ENCODE results near the gene CNFN.

CNFN gene

GRCh38 chr19:42378225-42379215, 11.6 kb downstream of the CNFN start:
- Histone ChIP-seq H4K12ac (ENCODE audit: low read depth, low read length) (no peak overlapping the region), H3K4me1 (ENCODE audit: control insufficient read depth in 1 of 2, insufficient read depth in 2 of 2, low read length in 2 of 2) (no peaks in the 10 kb centered on the region), H2BK12ac (ENCODE audit: low read length) (no peak overlapping the region), H3K9ac (ENCODE audit: low read length) (no peak overlapping the region), H2BK5ac (ENCODE audit: low read depth, low read length, poor library complexity) (no peak overlapping the region), H3K9me3 (ENCODE audit: insufficient read depth, low read depth, low read length) (peaks cover 3% of the 10 kb centered on the region), H4K8ac (ENCODE audit: low read depth, low read length) (no peak overlapping the region), H3K27ac (ENCODE audit: low read depth, low read length) (no peak overlapping the region), H3K18ac (ENCODE audit: low read length) (no peak overlapping the region), H2BK120ac (ENCODE audit: insufficient read depth, low read length, poor library complexity) (no peak overlapping the region), H3K79me2 (ENCODE audit: control insufficient read depth, insufficient read depth, low read length, poor library complexity) (no peaks in the 10 kb centered on the region), H3K23ac (ENCODE audit: low read length) (no peak overlapping the region), H3K4me2 (ENCODE audit: low read length) (no peak overlapping the region), H3K4me3 (ENCODE audit: low read depth, low read length) (no peak overlapping the region), H4K91ac (ENCODE audit: low read depth, low read length) (no peak overlapping the region), H3K4ac (ENCODE audit: low read depth, low read length) (no peak overlapping the region), H3K36me3 (ENCODE audit: control insufficient read depth in 1 of 2, insufficient read depth in 2 of 2, low read length in 2 of 2) (peaks cover 16 to 19% of the 10 kb centered on the region in 2 experiments), H3K79me1 (ENCODE audit: low read length) (no peaks in the 10 kb centered on the region), H3K27me3 (ENCODE audit: insufficient read depth, low read length) (no peaks in the 10 kb centered on the region), H2AFZ (ENCODE audit: insufficient read depth, low read length, poor library complexity) (no peak overlapping the region), H3K14ac (ENCODE audit: low read length) (no peak overlapping the region), H2AK5ac (ENCODE audit: low read length) (no peak overlapping the region)
- no CpG with 5 or more reads among the region's 17 CpGs for WGBS (ENCODE audit: extremely low coverage, insufficient coverage, insufficient read length)
- DNase-seq, result no peak

GRCh38 chr19:42376177-42376555, 13.9 kb downstream of the CNFN start:
- Histone ChIP-seq H4K12ac (ENCODE audit: low read depth, low read length) (no peak overlapping the region), H3K4me1 (ENCODE audit: control insufficient read depth in 1 of 2, insufficient read depth in 2 of 2, low read length in 2 of 2) (no peaks in the 10 kb centered on the region), H4K8ac (ENCODE audit: low read depth, low read length) (no peak overlapping the region), H3K27ac (ENCODE audit: low read depth, low read length) (no peak overlapping the region), H3K18ac (ENCODE audit: low read length) (no peak overlapping the region), H3K9me3 (ENCODE audit: insufficient read depth, low read depth, low read length) (peaks cover 3% of the 10 kb centered on the region), H2AFZ (ENCODE audit: insufficient read depth, low read length, poor library complexity) (no peak overlapping the region), H3K4ac (ENCODE audit: low read depth, low read length) (no peak overlapping the region), H2AK5ac (ENCODE audit: low read length) (no peak overlapping the region), H3K4me3 (ENCODE audit: low read depth, low read length) (no peak overlapping the region), H2BK120ac (ENCODE audit: insufficient read depth, low read length, poor library complexity) (no peak overlapping the region), H3K23ac (ENCODE audit: low read length) (no peak overlapping the region), H3K79me1 (ENCODE audit: low read length) (no peaks in the 10 kb centered on the region), H3K79me2 (ENCODE audit: control insufficient read depth, insufficient read depth, low read length, poor library complexity) (no peaks in the 10 kb centered on the region), H3K27me3 (ENCODE audit: insufficient read depth, low read length) (no peaks in the 10 kb centered on the region), H2BK12ac (ENCODE audit: low read length) (no peak overlapping the region), H2BK5ac (ENCODE audit: low read depth, low read length, poor library complexity) (no peak overlapping the region), H3K9ac (ENCODE audit: low read length) (no peak overlapping the region), H4K91ac (ENCODE audit: low read depth, low read length) (no peak overlapping the region), H3K14ac (ENCODE audit: low read length) (no peak overlapping the region), H3K36me3 (ENCODE audit: control insufficient read depth in 1 of 2, insufficient read depth in 2 of 2, low read length in 2 of 2) (peaks cover 16 to 23% of the 10 kb centered on the region in 2 experiments), H3K4me2 (ENCODE audit: low read length) (no peak overlapping the region)
- no peak for DNase-seq
- WGBS (ENCODE audit: extremely low coverage, insufficient coverage, insufficient read length), result no CpG with 5 or more reads among the region's 17 CpGs

GRCh38 chr19:42375415-42376176, 14.5 kb downstream of the CNFN start:
- Histone ChIP-seq H3K36me3 (ENCODE audit: control insufficient read depth in 1 of 2, insufficient read depth in 2 of 2, low read length in 2 of 2) (peaks cover 16 to 25% of the 10 kb centered on the region in 2 experiments), H3K4me2 (ENCODE audit: low read length) (no peak overlapping the region), H3K79me1 (ENCODE audit: low read length) (no peaks in the 10 kb centered on the region), H2BK120ac (ENCODE audit: insufficient read depth, low read length, poor library complexity) (no peak overlapping the region), H2AK5ac (ENCODE audit: low read length) (no peak overlapping the region), H3K9me3 (ENCODE audit: insufficient read depth, low read depth, low read length) (peaks cover 3% of the 10 kb centered on the region), H3K27ac (ENCODE audit: low read depth, low read length) (no peak overlapping the region), H3K9ac (ENCODE audit: low read length) (no peak overlapping the region), H2BK12ac (ENCODE audit: low read length) (no peak overlapping the region), H2AFZ (ENCODE audit: insufficient read depth, low read length, poor library complexity) (no peak overlapping the region), H3K14ac (ENCODE audit: low read length) (no peak overlapping the region), H4K12ac (ENCODE audit: low read depth, low read length) (no peak overlapping the region), H3K4ac (ENCODE audit: low read depth, low read length) (no peak overlapping the region), H3K4me3 (ENCODE audit: low read depth, low read length) (no peak overlapping the region), H4K91ac (ENCODE audit: low read depth, low read length) (no peak overlapping the region), H3K4me1 (ENCODE audit: control insufficient read depth in 1 of 2, insufficient read depth in 2 of 2, low read length in 2 of 2) (no peaks in the 10 kb centered on the region), H2BK5ac (ENCODE audit: low read depth, low read length, poor library complexity) (no peak overlapping the region), H3K18ac (ENCODE audit: low read length) (no peak overlapping the region), H3K79me2 (ENCODE audit: control insufficient read depth, insufficient read depth, low read length, poor library complexity) (no peaks in the 10 kb centered on the region), H4K8ac (ENCODE audit: low read depth, low read length) (no peak overlapping the region), H3K27me3 (ENCODE audit: insufficient read depth, low read length) (no peaks in the 10 kb centered on the region), H3K23ac (ENCODE audit: low read length) (no peak overlapping the region)
- DNase-seq, result no peak
- no CpG with 5 or more reads among the region's 54 CpGs for WGBS (ENCODE audit: extremely low coverage, insufficient coverage, insufficient read length)

- Histone ChIP-seq H2BK12ac (ENCODE audit: low read length) (no peak overlapping the region), H3K36me3 (ENCODE audit: control insufficient read depth in 1 of 2, insufficient read depth in 2 of 2, low read length in 2 of 2) (peaks cover 16 to 25% of the 10 kb centered on the region in 2 experiments), H4K12ac (ENCODE audit: low read depth, low read length) (no peak overlapping the region), H3K4me1 (ENCODE audit: control insufficient read depth in 1 of 2, insufficient read depth in 2 of 2, low read length in 2 of 2) (no peaks in the 10 kb centered on the region), H3K79me1 (ENCODE audit: low read length) (no peaks in the 10 kb centered on the region), H3K9ac (ENCODE audit: low read length) (no peak overlapping the region), H3K27ac (ENCODE audit: low read depth, low read length) (no peak overlapping the region), H2BK5ac (ENCODE audit: low read depth, low read length, poor library complexity) (no peak overlapping the region), H2AFZ (ENCODE audit: insufficient read depth, low read length, poor library complexity) (no peak overlapping the region), H2AK5ac (ENCODE audit: low read length) (no peak overlapping the region), H2BK120ac (ENCODE audit: insufficient read depth, low read length, poor library complexity) (no peak overlapping the region), H3K4me3 (ENCODE audit: low read depth, low read length) (no peak overlapping the region), H3K27me3 (ENCODE audit: insufficient read depth, low read length) (no peaks in the 10 kb centered on the region), H3K4ac (ENCODE audit: low read depth, low read length) (no peak overlapping the region), H3K23ac (ENCODE audit: low read length) (no peak overlapping the region), H3K9me3 (ENCODE audit: insufficient read depth, low read depth, low read length) (peaks cover 3% of the 10 kb centered on the region), H3K79me2 (ENCODE audit: control insufficient read depth, insufficient read depth, low read length, poor library complexity) (no peaks in the 10 kb centered on the region), H3K4me2 (ENCODE audit: low read length) (no peak overlapping the region), H4K91ac (ENCODE audit: low read depth, low read length) (no peak overlapping the region), H3K18ac (ENCODE audit: low read length) (no peak overlapping the region), H3K14ac (ENCODE audit: low read length) (no peak overlapping the region), H4K8ac (ENCODE audit: low read depth, low read length) (no peak overlapping the region)
- WGBS (ENCODE audit: extremely low coverage, insufficient coverage, insufficient read length), result no CpG with 5 or more reads among the region's 11 CpGs
- no peak for DNase-seq
Measured at GRCh38 chr19:42374826-42375376, 15.2 kb downstream of the CNFN start.
